Osteocyte (in vitro differentiated cells): ENCODE data around the gene BCCIP. TPM values are rescaled to one million over a fixed set of nuclear protein-coding genes. Genes with fewer than 3 reads are reported as not detected.

Experiments
- DNase-seq: peaks from one replicate; pipeline ENCODE4 v3.0.0; 2021; ENCODE audit warnings: mixed read lengths; ENCODE audit not compliant: unreplicated experiment; ENCODE audit errors: extremely low spot score
- H3K27ac Mint-ChIP-seq: one replicate; pipeline ENCODE4 v1.8.0; 2021; ENCODE audit warnings: mild to moderate bottlenecking, mixed read lengths; ENCODE audit not compliant: unreplicated experiment
- H3K27me3 Mint-ChIP-seq: one replicate; pipeline ENCODE4 v1.8.0; 2021; ENCODE audit warnings: mixed read lengths; ENCODE audit not compliant: unreplicated experiment
- H3K36me3 Mint-ChIP-seq: one replicate; pipeline ENCODE4 v1.8.0; 2021; ENCODE audit warnings: mixed read lengths; ENCODE audit not compliant: unreplicated experiment
- H3K4me1 Mint-ChIP-seq: one replicate; pipeline ENCODE4 v1.8.0; 2021; ENCODE audit warnings: mixed read lengths; ENCODE audit not compliant: unreplicated experiment
- H3K4me3 Mint-ChIP-seq: one replicate; pipeline ENCODE4 v1.8.0; 2021; ENCODE audit warnings: mild to moderate bottlenecking, moderate library complexity, mixed read lengths; ENCODE audit not compliant: unreplicated experiment
- H3K9me3 Mint-ChIP-seq: one replicate; pipeline ENCODE4 v1.8.0; 2021; ENCODE audit warnings: mixed read lengths; ENCODE audit not compliant: unreplicated experiment
- total RNA-seq: library from RNA; stranded (reverse); gene quantifications from 2 replicates; pipeline ENCODE4 v1.2.1, GENCODE V29; 2021
- TF ChIP-seq, protein P1 (sequence below): fragments of 200-600 bp; sonication (generic); IDR thresholded peaks from 2 replicates; pipeline ENCODE4 v1.5.0; 2021; ENCODE audit warnings: antibody characterized with exemption, mild to moderate bottlenecking, moderate library complexity

Gene BCCIP
- total RNA-seq, 1 donor from 2014 or later: 34.6 TPM

DNA sequence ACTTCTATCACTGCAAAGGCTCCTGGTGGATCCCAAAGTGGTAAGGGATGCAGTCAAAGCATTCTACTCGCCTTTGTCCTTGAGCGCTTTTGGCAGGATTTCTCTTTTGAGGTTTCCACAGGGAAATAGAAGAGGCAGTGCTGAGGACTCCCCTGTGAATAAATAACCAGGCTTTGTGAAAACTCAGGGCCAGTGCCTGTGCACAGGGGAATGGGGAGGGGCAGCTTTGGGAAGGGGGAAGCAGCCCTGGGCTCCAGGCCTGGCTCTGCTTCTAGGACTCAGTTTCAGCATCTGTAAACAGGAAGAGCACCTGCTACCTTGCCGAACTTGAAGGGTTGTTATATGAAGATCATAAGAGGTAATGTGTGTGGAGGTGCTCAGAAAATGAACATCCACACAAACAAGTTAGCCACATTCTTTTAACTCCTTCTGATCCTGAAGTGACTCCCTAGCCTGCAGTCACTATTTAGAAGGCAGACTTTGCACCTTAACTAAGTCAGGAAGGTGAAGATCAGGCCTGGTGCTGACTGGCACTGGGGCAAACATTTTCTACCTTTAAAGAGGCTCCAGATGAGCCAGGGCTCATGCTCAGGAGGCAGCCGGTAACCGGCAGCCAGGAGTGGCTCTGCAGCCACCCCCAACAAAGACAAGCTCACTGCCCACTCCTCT is 25.2 kb upstream of the BCCIP start:
- Mint-ChIP-seq H3K4me3 (no peak overlapping the region), H3K27ac (no peak overlapping the region), H3K36me3 (peaks cover 25% of the 10 kb centered on the region), H3K4me1 (no peaks in the 10 kb centered on the region), H3K27me3 (no peaks in the 10 kb centered on the region), H3K9me3 (no peaks in the 10 kb centered on the region)
- DNase-seq: no peak
- TF ChIP-seq, protein P1, sequence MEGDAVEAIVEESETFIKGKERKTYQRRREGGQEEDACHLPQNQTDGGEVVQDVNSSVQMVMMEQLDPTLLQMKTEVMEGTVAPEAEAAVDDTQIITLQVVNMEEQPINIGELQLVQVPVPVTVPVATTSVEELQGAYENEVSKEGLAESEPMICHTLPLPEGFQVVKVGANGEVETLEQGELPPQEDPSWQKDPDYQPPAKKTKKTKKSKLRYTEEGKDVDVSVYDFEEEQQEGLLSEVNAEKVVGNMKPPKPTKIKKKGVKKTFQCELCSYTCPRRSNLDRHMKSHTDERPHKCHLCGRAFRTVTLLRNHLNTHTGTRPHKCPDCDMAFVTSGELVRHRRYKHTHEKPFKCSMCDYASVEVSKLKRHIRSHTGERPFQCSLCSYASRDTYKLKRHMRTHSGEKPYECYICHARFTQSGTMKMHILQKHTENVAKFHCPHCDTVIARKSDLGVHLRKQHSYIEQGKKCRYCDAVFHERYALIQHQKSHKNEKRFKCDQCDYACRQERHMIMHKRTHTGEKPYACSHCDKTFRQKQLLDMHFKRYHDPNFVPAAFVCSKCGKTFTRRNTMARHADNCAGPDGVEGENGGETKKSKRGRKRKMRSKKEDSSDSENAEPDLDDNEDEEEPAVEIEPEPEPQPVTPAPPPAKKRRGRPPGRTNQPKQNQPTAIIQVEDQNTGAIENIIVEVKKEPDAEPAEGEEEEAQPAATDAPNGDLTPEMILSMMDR: no peak

DNA sequence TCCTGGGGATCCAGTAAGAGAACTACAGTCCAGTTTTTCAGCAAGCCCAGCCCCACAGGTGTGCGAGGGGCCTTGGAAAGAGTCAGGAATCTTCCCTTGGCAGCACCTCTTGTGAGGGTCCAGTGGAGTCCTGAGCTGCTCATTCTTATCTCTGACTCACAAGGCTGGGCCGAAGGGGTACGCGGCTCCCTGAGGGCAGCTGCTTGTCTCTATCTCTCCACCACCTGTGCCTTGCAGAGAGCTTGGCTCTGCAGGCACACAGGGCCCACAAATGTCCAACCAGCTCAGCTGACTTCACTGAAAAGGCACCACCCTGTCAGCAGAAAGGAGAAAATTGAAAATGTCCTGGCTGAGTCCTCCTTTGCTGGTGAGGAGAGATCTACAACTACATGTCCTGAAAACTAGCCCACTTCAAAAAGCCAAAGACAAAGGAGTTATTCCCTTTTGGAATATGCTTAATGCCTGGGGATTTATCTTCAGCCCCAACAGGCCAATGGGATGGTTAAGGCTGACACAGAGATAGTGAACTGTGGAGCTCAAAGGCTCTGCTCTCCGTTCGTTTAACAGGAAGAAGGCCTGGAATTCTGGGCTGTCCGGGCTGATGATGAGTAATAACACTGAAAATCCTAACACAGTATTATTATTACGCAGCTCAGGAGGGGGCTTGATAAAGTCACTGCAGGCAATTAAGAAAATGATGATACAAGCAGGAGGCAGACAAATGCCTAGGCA is 23.7 kb upstream of the BCCIP start:
- no peak overlapping the region for H3K4me3 Mint-ChIP-seq
- TF ChIP-seq, protein P1: no peak
- H3K27ac Mint-ChIP-seq: no peak overlapping the region

DNA sequence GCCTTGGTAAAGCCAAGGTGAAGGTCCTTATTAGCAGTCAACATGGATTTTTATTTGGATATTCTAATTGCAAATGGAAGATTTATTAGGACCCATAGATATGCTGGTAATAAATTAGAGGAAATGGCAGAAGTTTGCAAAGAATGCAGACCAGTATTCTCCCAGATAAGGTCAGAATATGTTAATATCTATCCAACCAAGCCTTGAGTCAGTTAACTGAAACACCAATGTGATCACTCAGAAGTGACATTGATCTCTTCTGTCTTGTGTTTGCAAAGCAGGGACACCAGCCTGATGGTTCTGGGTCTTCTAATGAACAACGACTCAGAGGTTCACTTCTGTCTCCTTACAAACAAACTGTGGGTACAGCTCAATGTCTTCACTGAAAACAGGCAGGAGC is 21.8 kb upstream of the BCCIP start:
- TF ChIP-seq, protein P1: no peak
- Mint-ChIP-seq H3K9me3 (no peaks in the 10 kb centered on the region), H3K27me3 (no peaks in the 10 kb centered on the region), H3K4me1 (no peaks in the 10 kb centered on the region), H3K4me3 (no peak overlapping the region), H3K36me3 (peaks cover 29% of the 10 kb centered on the region), H3K27ac (no peak overlapping the region)
- DNase-seq: no peak

More for the DNA sequence above, 23.7 kb upstream of the BCCIP start:
- no peaks in the 10 kb centered on the region for H3K27me3 Mint-ChIP-seq
- H3K9me3 Mint-ChIP-seq: no peaks in the 10 kb centered on the region
- DNase-seq: no peak
- no peaks in the 10 kb centered on the region for H3K4me1 Mint-ChIP-seq
- peaks cover 14% of the 10 kb centered on the region for H3K36me3 Mint-ChIP-seq

DNA sequence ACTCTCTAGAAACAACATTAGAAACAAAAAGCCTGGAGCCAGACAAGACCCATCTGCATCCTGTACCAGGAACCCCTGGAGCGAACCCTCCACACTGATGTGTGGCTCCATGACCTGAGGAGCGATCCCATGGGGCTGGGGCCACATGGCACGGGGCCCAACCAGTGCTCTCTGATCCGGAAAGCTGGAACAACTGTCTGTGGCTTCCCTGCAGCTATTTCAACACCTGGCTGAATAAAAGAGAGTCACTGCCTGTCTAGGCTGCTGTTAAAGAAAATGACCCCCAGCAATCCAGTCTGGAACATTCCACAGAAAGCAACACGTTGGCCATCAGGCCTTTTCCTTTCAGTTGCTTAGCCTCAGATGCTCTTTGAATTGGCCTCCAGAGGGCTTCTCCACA is 21.2 kb upstream of the BCCIP start:
- no peaks in the 10 kb centered on the region for H3K9me3 Mint-ChIP-seq
- H3K36me3 Mint-ChIP-seq: peaks cover 30% of the 10 kb centered on the region
- no peaks in the 10 kb centered on the region for H3K27me3 Mint-ChIP-seq
- no peak overlapping the region for H3K27ac Mint-ChIP-seq
- no peak for DNase-seq
- H3K4me3 Mint-ChIP-seq: no peak overlapping the region
- no peaks in the 10 kb centered on the region for H3K4me1 Mint-ChIP-seq
- TF ChIP-seq, protein P1: no peak

DNA sequence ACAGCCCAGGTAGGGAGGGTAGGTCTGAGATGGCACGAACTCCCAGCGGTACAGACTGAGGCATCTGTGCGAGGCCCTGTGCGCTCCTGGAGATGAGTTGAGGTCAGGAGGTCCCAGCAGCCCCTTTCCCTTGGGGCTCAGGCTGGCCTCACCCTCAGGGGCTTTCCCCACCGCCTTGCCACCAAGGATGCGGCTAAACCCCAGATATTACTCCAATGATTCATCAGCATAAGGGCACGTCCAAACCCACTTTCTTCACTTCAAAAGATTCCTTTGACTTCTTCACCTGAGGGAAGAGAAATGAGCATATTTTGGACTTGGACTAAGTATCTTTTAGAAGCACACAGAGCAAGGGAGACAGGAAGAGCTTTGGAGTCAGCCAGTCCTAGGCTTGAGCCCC is 20.6 kb upstream of the BCCIP start:
- Mint-ChIP-seq H3K27me3 (no peaks in the 10 kb centered on the region), H3K36me3 (peaks cover 33% of the 10 kb centered on the region), H3K9me3 (no peaks in the 10 kb centered on the region), H3K4me3 (no peak overlapping the region), H3K27ac (no peak overlapping the region), H3K4me1 (no peaks in the 10 kb centered on the region)
- TF ChIP-seq, protein P1: no peak
- DNase-seq: no peak
